GM23338 (cell line): ENCODE results near the gene ADGRB2. TPM values are rescaled to one million over a fixed set of nuclear protein-coding genes. Genes with fewer than 3 reads are reported as not detected.

Source experiments
- ATAC-seq: fragments of 200-7000 bp; cut with Tn5 transposase; 3 replicates; pipeline ENCODE4 v1.9.1; 2020
- DNase-seq: peaks from one replicate; pipeline ENCODE4 v3.0.0-alpha.2; 2015; ENCODE audit warnings: low spot score
- H2AFZ ChIP-seq: fragments of 200-600 bp; sonication (generic); 2 replicates; pipeline ENCODE4 v1.8.0; 2016; ENCODE audit warnings: antibody characterized with exemption, mild to moderate bottlenecking, moderate library complexity
- H3F3A ChIP-seq: fragments of 200-600 bp; sonication (generic); replicated peaks from 2 replicates; pipeline ENCODE4 v1.8.0; 2017; ENCODE audit warnings: antibody characterized with exemption, mixed run types, low read depth
- H3K27ac ChIP-seq: fragments of 200-600 bp; sonication (generic); 2 replicates; pipeline ENCODE4 v1.6.1; 2016; ENCODE audit warnings: low read depth
- H3K27me3 ChIP-seq: fragments of 200-600 bp; sonication (generic); 2 replicates; pipeline ENCODE4 v1.8.0; 2016; ENCODE audit warnings: mild to moderate bottlenecking, mixed run types, moderate library complexity; ENCODE audit not compliant: insufficient read depth
- H3K36me3 ChIP-seq: fragments of 200-600 bp; sonication (generic); 2 replicates; pipeline ENCODE4 v1.8.0; 2016; ENCODE audit warnings: mild to moderate bottlenecking; ENCODE audit not compliant: insufficient read depth
- H3K4me1 ChIP-seq: fragments of 200-600 bp; sonication (generic); 2 replicates; pipeline ENCODE4 v1.8.0; 2016; ENCODE audit warnings: mild to moderate bottlenecking, moderate library complexity; ENCODE audit not compliant: insufficient read depth
- H3K4me2 ChIP-seq: fragments of 200-600 bp; sonication (generic); 2 replicates; pipeline ENCODE4 v1.7.1; 2017; ENCODE audit warnings: mixed run types
- H3K4me3 ChIP-seq: fragments of 200-600 bp; sonication (generic); 2 replicates; pipeline ENCODE4 v1.6.1; 2016; ENCODE audit warnings: mixed run types
- H3K79me2 ChIP-seq: fragments of 200-600 bp; sonication (generic); replicated peaks from 2 replicates; pipeline ENCODE4 v1.8.0; 2017; ENCODE audit warnings: mild to moderate bottlenecking; ENCODE audit not compliant: insufficient read depth
- H3K9me2 ChIP-seq: fragments of 200-600 bp; sonication (generic); 2 replicates; pipeline ENCODE4 v1.8.0; 2017; ENCODE audit not compliant: insufficient read depth
- H4K20me1 ChIP-seq: fragments of 200-600 bp; sonication (generic); replicated peaks from 2 replicates; pipeline ENCODE4 v1.8.0; 2017; ENCODE audit warnings: mild to moderate bottlenecking; ENCODE audit not compliant: insufficient read depth
- H3K27ac Mint-ChIP-seq: 2 replicates; pipeline ENCODE4 v1.8.0; 2020; ENCODE audit warnings: inconsistent platforms, mild to moderate bottlenecking, moderate library complexity, mixed read lengths
- H3K27me3 Mint-ChIP-seq: 3 replicates; pipeline ENCODE4 v1.8.0; 2022; ENCODE audit warnings: low read depth, mild to moderate bottlenecking, moderate library complexity, mixed read lengths, inconsistent platforms; ENCODE audit not compliant: insufficient read depth, poor library complexity
- H3K36me3 Mint-ChIP-seq: 3 replicates; pipeline ENCODE4 v1.8.0; 2021; ENCODE audit warnings: low read depth, mild to moderate bottlenecking, inconsistent platforms, moderate library complexity, mixed read lengths
- H3K4me1 Mint-ChIP-seq: 3 replicates; pipeline ENCODE4 v1.8.0; 2020; ENCODE audit warnings: mild to moderate bottlenecking, inconsistent platforms, mixed read lengths
- H3K4me3 Mint-ChIP-seq: 3 replicates; pipeline ENCODE4 v1.8.0; 2021; ENCODE audit warnings: moderate library complexity, mild to moderate bottlenecking, inconsistent platforms, mixed read lengths
- H3K9me3 Mint-ChIP-seq: 3 replicates; pipeline ENCODE4 v1.8.0; 2020; ENCODE audit warnings: moderate library complexity, mild to moderate bottlenecking, inconsistent platforms, mixed read lengths
- CREB1 ChIP-seq: fragments of 250-450 bp; sonication (Bioruptor Pico); IDR thresholded peaks from 2 replicates; pipeline ENCODE4 v1.5.0; 2020; ENCODE audit warnings: low read depth, mild to moderate bottlenecking, moderate library complexity
- EZH2 ChIP-seq: fragments of 200-600 bp; sonication (generic); IDR thresholded peaks from one replicate; pipeline ENCODE4 v1.8.0; 2017; ENCODE audit warnings: antibody characterized with exemption, mild to moderate bottlenecking, low read depth; ENCODE audit not compliant: unreplicated experiment
- EZH2phosphoT487 ChIP-seq: fragments of 200-600 bp; sonication (generic); IDR thresholded peaks from one replicate; pipeline ENCODE4 v1.8.1; 2018; ENCODE audit warnings: antibody characterized with exemption; ENCODE audit not compliant: unreplicated experiment
- JUNB ChIP-seq: IDR thresholded peaks from one replicate; pipeline ENCODE4 v1.6.1; 2016; ENCODE audit warnings: antibody characterized with exemption; ENCODE audit not compliant: unreplicated experiment
- NANOG ChIP-seq: IDR thresholded peaks from 2 replicates; pipeline ENCODE4 v1.6.1; 2016; ENCODE audit warnings: antibody characterized with exemption, borderline replicate concordance
- POLR2AphosphoS5 ChIP-seq: IDR thresholded peaks from 2 replicates; pipeline ENCODE4 v1.6.1; 2016; ENCODE audit warnings: antibody characterized with exemption, low read depth
- STAT1 ChIP-seq: IDR thresholded peaks from one replicate; pipeline ENCODE4 v1.6.1; 2016; ENCODE audit warnings: antibody characterized with exemption; ENCODE audit not compliant: unreplicated experiment
- ZNF114 ChIP-seq: fragments of 250-450 bp; sonication (Bioruptor Pico); IDR thresholded peaks from 2 replicates; pipeline ENCODE4 v1.5.0; 2020; ENCODE audit warnings: mild to moderate bottlenecking, moderate library complexity
- ZNF331 ChIP-seq: fragments of 250-450 bp; sonication (Bioruptor Pico); IDR thresholded peaks from 2 replicates; pipeline ENCODE4 v1.5.0; 2020; ENCODE audit warnings: low read depth, mild to moderate bottlenecking, moderate library complexity
- polyA plus RNA-seq: library from polyadenylated mRNA; unstranded; fragments of >200 nt; fragmentation: Nextera tagmentation; extraction: Ambion mirVana; gene quantifications from 2 replicates; pipeline ENCODE4 v1.2.1, GENCODE V29; 2016
- total RNA-seq: library from RNA; depleted of rRNA; stranded (reverse); fragments of >200 nt; shearing (Covaris generic); gene quantifications from 2 replicates; pipeline ENCODE4 v1.2.3, GENCODE V29; 2014
- TF ChIP-seq, protein P1 (sequence below): IDR thresholded peaks from 2 replicates; pipeline ENCODE4 v1.6.1; 2016; ENCODE audit warnings: antibody characterized with exemption
- TF ChIP-seq, protein P2 (sequence below): fragments of 250-450 bp; sonication (Bioruptor Pico); IDR thresholded peaks from 2 replicates; pipeline ENCODE4 v1.5.0; 2020; ENCODE audit warnings: mild to moderate bottlenecking, moderate library complexity
- TF ChIP-seq, protein P3 (sequence below), 2 experiments: fragments of 200-600 bp in 1 of 2; sonication (generic) in 1 of 2; conservative IDR thresholded peaks; 2 replicates each; pipeline versions ENCODE4 v1.5.1 to v1.6.1; 2016 to 2017; ENCODE audit warnings: antibody characterized with exemption in 2 of 2, low read depth in 2 of 2, mild to moderate bottlenecking in 2 of 2, moderate library complexity in 1 of 2
- TF ChIP-seq, protein P4 (sequence below): IDR thresholded peaks from one replicate; pipeline ENCODE4 v1.6.1; 2018; ENCODE audit warnings: antibody characterized with exemption; ENCODE audit not compliant: unreplicated experiment

The ADGRB2 gene
- total and polyA plus RNA-seq, 2 experiments from 2014 or later = 8.0 to 27.8 TPM

DNA sequence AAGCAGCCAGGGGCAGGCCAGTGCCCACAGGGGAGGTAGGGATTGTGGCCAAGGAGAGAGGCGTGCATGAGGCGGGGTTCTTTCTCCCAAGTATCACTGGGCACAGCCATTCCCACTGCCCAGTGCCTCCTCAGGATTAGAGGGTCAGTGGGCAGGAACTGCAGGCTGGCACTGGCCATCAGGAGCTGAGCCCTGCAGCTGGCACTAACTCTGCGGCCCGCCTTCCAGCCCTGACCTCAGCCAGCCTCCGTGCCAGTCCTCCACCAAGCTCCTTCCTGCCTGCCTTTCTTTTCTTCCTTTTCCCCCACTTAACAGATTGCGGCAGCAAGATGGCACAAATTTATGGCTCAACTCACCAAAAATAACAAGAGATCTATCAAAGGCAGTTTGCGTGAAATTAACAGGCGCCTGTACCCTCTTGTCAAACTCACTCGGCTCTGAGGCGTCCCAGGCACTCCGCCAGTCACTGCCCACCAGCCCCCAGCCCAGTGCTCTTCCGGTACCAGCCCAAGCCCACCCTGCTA is 11.1 kb downstream of the ADGRB2 start:
- H3K27me3 Mint-ChIP-seq = peaks cover 10% of the 10 kb centered on the region
- Histone ChIP-seq H3K27ac (no peak overlapping the region), H3K79me2 (0 out of 2 replicates have a peak, but pooled peaks cover 2% of the 10 kb centered on the region), H3K36me3 (no peaks in the 10 kb centered on the region), H3K27me3 (no peaks in the 10 kb centered on the region), H3K4me1 (peaks cover 15% of the 10 kb centered on the region), H3K9me2 (no peaks in the 10 kb centered on the region), H4K20me1 (no peaks in the 10 kb centered on the region), H3K4me3 (no peak overlapping the region), H3K4me2 (no peak overlapping the region), H2AFZ (no peak overlapping the region), H3F3A (peaks cover 4% of the 10 kb centered on the region; the same call in 1 of the 2 replicates)
- H3K9me3 Mint-ChIP-seq = no peaks in the 10 kb centered on the region; the same call in 2 of the 3 replicates
- H3K4me1 Mint-ChIP-seq = peaks cover 44% of the 10 kb centered on the region
- H3K27ac Mint-ChIP-seq = peak overlapping the region; percentile 26; the same call in 1 of the 2 replicates
- no peaks in the 10 kb centered on the region; the same call in 2 of the 3 replicates for H3K36me3 Mint-ChIP-seq
- no peak overlapping the region for H3K4me3 Mint-ChIP-seq
- TF ChIP-seq JUNB (no peak), ZNF331 (CRISPR knock-in tag) (no peak), NANOG (no peak), POLR2AphosphoS5 (no peak), ZNF114 (CRISPR knock-in tag) (no peak), STAT1 (no peak), EZH2 (no peak), EZH2phosphoT487 (no peak), CREB1 (CRISPR knock-in tag) (no peak)
- TF ChIP-seq, protein P1, sequence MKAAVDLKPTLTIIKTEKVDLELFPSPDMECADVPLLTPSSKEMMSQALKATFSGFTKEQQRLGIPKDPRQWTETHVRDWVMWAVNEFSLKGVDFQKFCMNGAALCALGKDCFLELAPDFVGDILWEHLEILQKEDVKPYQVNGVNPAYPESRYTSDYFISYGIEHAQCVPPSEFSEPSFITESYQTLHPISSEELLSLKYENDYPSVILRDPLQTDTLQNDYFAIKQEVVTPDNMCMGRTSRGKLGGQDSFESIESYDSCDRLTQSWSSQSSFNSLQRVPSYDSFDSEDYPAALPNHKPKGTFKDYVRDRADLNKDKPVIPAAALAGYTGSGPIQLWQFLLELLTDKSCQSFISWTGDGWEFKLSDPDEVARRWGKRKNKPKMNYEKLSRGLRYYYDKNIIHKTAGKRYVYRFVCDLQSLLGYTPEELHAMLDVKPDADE = no peak
- TF ChIP-seq, protein P2, sequence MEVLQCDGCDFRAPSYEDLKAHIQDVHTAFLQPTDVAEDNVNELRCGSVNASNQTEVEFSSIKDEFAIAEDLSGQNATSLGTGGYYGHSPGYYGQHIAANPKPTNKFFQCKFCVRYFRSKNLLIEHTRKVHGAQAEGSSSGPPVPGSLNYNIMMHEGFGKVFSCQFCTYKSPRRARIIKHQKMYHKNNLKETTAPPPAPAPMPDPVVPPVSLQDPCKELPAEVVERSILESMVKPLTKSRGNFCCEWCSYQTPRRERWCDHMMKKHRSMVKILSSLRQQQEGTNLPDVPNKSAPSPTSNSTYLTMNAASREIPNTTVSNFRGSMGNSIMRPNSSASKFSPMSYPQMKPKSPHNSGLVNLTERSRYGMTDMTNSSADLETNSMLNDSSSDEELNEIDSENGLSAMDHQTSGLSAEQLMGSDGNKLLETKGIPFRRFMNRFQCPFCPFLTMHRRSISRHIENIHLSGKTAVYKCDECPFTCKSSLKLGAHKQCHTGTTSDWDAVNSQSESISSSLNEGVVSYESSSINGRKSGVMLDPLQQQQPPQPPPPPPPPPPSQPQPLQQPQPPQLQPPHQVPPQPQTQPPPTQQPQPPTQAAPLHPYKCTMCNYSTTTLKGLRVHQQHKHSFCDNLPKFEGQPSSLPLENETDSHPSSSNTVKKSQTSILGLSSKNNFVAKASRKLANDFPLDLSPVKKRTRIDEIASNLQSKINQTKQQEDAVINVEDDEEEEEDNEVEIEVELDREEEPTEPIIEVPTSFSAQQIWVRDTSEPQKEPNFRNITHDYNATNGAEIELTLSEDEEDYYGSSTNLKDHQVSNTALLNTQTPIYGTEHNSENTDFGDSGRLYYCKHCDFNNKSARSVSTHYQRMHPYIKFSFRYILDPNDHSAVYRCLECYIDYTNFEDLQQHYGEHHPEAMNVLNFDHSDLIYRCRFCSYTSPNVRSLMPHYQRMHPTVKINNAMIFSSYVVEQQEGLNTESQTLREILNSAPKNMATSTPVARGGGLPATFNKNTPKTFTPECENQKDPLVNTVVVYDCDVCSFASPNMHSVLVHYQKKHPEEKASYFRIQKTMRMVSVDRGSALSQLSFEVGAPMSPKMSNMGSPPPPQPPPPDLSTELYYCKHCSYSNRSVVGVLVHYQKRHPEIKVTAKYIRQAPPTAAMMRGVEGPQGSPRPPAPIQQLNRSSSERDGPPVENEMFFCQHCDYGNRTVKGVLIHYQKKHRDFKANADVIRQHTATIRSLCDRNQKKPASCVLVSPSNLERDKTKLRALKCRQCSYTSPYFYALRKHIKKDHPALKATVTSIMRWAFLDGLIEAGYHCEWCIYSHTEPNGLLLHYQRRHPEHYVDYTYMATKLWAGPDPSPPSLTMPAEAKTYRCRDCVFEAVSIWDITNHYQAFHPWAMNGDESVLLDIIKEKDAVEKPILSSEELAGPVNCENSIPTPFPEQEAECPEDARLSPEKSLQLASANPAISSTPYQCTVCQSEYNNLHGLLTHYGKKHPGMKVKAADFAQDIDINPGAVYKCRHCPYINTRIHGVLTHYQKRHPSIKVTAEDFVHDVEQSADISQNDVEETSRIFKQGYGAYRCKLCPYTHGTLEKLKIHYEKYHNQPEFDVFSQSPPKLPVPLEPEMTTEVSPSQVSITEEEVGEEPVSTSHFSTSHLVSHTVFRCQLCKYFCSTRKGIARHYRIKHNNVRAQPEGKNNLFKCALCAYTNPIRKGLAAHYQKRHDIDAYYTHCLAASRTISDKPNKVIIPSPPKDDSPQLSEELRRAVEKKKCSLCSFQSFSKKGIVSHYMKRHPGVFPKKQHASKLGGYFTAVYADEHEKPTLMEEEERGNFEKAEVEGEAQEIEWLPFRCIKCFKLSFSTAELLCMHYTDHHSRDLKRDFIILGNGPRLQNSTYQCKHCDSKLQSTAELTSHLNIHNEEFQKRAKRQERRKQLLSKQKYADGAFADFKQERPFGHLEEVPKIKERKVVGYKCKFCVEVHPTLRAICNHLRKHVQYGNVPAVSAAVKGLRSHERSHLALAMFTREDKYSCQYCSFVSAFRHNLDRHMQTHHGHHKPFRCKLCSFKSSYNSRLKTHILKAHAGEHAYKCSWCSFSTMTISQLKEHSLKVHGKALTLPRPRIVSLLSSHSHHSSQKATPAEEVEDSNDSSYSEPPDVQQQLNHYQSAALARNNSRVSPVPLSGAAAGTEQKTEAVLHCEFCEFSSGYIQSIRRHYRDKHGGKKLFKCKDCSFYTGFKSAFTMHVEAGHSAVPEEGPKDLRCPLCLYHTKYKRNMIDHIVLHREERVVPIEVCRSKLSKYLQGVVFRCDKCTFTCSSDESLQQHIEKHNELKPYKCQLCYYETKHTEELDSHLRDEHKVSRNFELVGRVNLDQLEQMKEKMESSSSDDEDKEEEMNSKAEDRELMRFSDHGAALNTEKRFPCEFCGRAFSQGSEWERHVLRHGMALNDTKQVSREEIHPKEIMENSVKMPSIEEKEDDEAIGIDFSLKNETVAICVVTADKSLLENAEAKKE = no peak
- TF ChIP-seq, protein P3, sequence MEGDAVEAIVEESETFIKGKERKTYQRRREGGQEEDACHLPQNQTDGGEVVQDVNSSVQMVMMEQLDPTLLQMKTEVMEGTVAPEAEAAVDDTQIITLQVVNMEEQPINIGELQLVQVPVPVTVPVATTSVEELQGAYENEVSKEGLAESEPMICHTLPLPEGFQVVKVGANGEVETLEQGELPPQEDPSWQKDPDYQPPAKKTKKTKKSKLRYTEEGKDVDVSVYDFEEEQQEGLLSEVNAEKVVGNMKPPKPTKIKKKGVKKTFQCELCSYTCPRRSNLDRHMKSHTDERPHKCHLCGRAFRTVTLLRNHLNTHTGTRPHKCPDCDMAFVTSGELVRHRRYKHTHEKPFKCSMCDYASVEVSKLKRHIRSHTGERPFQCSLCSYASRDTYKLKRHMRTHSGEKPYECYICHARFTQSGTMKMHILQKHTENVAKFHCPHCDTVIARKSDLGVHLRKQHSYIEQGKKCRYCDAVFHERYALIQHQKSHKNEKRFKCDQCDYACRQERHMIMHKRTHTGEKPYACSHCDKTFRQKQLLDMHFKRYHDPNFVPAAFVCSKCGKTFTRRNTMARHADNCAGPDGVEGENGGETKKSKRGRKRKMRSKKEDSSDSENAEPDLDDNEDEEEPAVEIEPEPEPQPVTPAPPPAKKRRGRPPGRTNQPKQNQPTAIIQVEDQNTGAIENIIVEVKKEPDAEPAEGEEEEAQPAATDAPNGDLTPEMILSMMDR (conservative IDR thresholded peaks at IDR 0.05; ENCODE audit: low read depth in 2 of 2) = no peak
- TF ChIP-seq, protein P4, sequence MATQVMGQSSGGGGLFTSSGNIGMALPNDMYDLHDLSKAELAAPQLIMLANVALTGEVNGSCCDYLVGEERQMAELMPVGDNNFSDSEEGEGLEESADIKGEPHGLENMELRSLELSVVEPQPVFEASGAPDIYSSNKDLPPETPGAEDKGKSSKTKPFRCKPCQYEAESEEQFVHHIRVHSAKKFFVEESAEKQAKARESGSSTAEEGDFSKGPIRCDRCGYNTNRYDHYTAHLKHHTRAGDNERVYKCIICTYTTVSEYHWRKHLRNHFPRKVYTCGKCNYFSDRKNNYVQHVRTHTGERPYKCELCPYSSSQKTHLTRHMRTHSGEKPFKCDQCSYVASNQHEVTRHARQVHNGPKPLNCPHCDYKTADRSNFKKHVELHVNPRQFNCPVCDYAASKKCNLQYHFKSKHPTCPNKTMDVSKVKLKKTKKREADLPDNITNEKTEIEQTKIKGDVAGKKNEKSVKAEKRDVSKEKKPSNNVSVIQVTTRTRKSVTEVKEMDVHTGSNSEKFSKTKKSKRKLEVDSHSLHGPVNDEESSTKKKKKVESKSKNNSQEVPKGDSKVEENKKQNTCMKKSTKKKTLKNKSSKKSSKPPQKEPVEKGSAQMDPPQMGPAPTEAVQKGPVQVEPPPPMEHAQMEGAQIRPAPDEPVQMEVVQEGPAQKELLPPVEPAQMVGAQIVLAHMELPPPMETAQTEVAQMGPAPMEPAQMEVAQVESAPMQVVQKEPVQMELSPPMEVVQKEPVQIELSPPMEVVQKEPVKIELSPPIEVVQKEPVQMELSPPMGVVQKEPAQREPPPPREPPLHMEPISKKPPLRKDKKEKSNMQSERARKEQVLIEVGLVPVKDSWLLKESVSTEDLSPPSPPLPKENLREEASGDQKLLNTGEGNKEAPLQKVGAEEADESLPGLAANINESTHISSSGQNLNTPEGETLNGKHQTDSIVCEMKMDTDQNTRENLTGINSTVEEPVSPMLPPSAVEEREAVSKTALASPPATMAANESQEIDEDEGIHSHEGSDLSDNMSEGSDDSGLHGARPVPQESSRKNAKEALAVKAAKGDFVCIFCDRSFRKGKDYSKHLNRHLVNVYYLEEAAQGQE = no peak
- DNase-seq = no peak
- ATAC-seq = no peak
